Activated T-helper 1 cell treated with Interleukin-2 at 50 U/mL for 16 hours (primary cell): ENCODE measurements around the gene SP9.

ENCODE experiments used
- DNase-seq: peaks from one replicate; pipeline ENCODE4 v3.0.0-alpha.2; 2020; ENCODE audit warnings: low read depth

SP9 gene

GRCh38 chr2:174333372-174334277 is 1.1 kb upstream of the SP9 start:
- DNase-seq = no peak

GRCh38 chr2:174334278-174334715 is 457 bp upstream of the SP9 start:
- DNase-seq = no peak

- no peak for DNase-seq
Observed at GRCh38 chr2:174335254-174335987, 667 bp downstream of the SP9 start.

GRCh38 chr2:174335988-174336500 is 1.3 kb downstream of the SP9 start:
- DNase-seq = no peak

GRCh38 chr2:174336501-174337336 is 2.0 kb downstream of the SP9 start:
- no peak for DNase-seq

GRCh38 chr2:174337337-174338146 is 2.8 kb downstream of the SP9 start:
- no peak for DNase-seq

- no peak for DNase-seq
Observed at GRCh38 chr2:174338147-174338605, 3.4 kb downstream of the SP9 start.

GRCh38 chr2:174338671-174339560 is 4.2 kb downstream of the SP9 start:
- no peak for DNase-seq

- no peak for DNase-seq
Observed at GRCh38 chr2:174339561-174340399, 5.0 kb downstream of the SP9 start.

- DNase-seq = no peak
Observed at GRCh38 chr2:174340400-174341292, 5.9 kb downstream of the SP9 start.

GRCh38 chr2:174341293-174341994 is 6.7 kb downstream of the SP9 start:
- DNase-seq = peak; percentile 80

- no peak for DNase-seq
Observed at GRCh38 chr2:174341995-174342685, 7.4 kb downstream of the SP9 start.

GRCh38 chr2:174342686-174343342 is 8.1 kb downstream of the SP9 start:
- no peak for DNase-seq

GRCh38 chr2:174343343-174343622 is 8.5 kb downstream of the SP9 start:
- no peak for DNase-seq

- DNase-seq = no peak
Observed at GRCh38 chr2:174343623-174344455, 9.1 kb downstream of the SP9 start.
